GM12878 (cell line): Measurements from ENCODE around the gene PRSS1.

Experiments
- CTCF ChIP-seq, 3 experiments: IDR thresholded peaks in 2 of 3; conservative IDR thresholded peaks in 1 of 3; 2 replicates each; pipeline ENCODE4 v1.5.1; 2011; ENCODE audit warnings: low read depth in 3 of 3, low read length in 3 of 3, mild to moderate bottlenecking in 3 of 3, control low read depth in 2 of 3, moderate library complexity in 2 of 3, inconsistent platforms in 1 of 3, mixed read lengths in 1 of 3; ENCODE audit not compliant: control insufficient read depth in 2 of 3, insufficient read depth in 1 of 3; ENCODE audit errors: extremely low read depth in 1 of 3
- EZH2 ChIP-seq: IDR thresholded peaks from 2 replicates; pipeline ENCODE4 v1.6.1; 2012; ENCODE audit warnings: low read depth, mild to moderate bottlenecking, control low read depth, inconsistent platforms, low read length, borderline replicate concordance; ENCODE audit not compliant: control insufficient read depth
- GABPA ChIP-seq: IDR thresholded peaks from 2 replicates; pipeline ENCODE4 v1.6.1; 2014; ENCODE audit warnings: antibody characterized with exemption, low read depth, mild to moderate bottlenecking, inconsistent platforms
- KDM1A ChIP-seq: fragments of 200-600 bp; sonication (generic); IDR thresholded peaks from 2 replicates; pipeline ENCODE4 v1.6.1; 2016; ENCODE audit warnings: borderline replicate concordance
- MXI1 ChIP-seq: fragments of 150-350 bp; IDR thresholded peaks from 2 replicates; pipeline ENCODE4 v1.6.1; 2011; ENCODE audit warnings: low read depth, mild to moderate bottlenecking, inconsistent platforms, low read length, improper control_type of control experiment
- POLR2A ChIP-seq: IDR thresholded peaks from 2 replicates; pipeline ENCODE4 v1.6.1; 2011; ENCODE audit warnings: low read depth, mild to moderate bottlenecking, low read length
- POLR2AphosphoS5 ChIP-seq: IDR thresholded peaks from 2 replicates; pipeline ENCODE4 v1.6.1; 2011; ENCODE audit warnings: mild to moderate bottlenecking, low read length, inconsistent platforms
- RAD21 ChIP-seq: IDR thresholded peaks from 2 replicates; pipeline ENCODE4 v1.6.1; 2011; ENCODE audit warnings: mild to moderate bottlenecking, low read depth, low read length, moderate library complexity; ENCODE audit not compliant: insufficient read depth
- SREBF2 ChIP-seq: IDR thresholded peaks from 2 replicates; pipeline ENCODE4 v1.6.1; 2012; ENCODE audit warnings: mild to moderate bottlenecking, low read length
- TARDBP ChIP-seq: IDR thresholded peaks from 2 replicates; pipeline ENCODE4 v1.6.1; 2016; ENCODE audit warnings: borderline replicate concordance
- TF ChIP-seq, protein P1 (sequence below): IDR thresholded peaks from 2 replicates; pipeline ENCODE4 v1.6.1; 2011; ENCODE audit warnings: low read depth, mild to moderate bottlenecking, low read length, moderate library complexity, borderline replicate concordance; ENCODE audit errors: extremely low read depth
- TF ChIP-seq, protein P2 (sequence below): IDR thresholded peaks from 2 replicates; pipeline ENCODE4 v1.6.1; 2011; ENCODE audit warnings: low read depth, low read length, improper control_type of control experiment, borderline replicate concordance

GRCh38 chr7:142791502-142791901 lies 42.2 kb downstream of the PRSS1 start:
- TF ChIP-seq POLR2A: no peak
- no peak for TF ChIP-seq KDM1A
- TF ChIP-seq CTCF (IDR thresholded peaks at IDR 0.05 in 2 of 3, conservative IDR thresholded peaks at IDR 0.05 in 1 of 3; ENCODE audit: control insufficient read depth in 2 of 3, extremely low read depth in 1 of 3, insufficient read depth in 1 of 3, low read depth in 3 of 3, low read length in 3 of 3): no peak
- TF ChIP-seq TARDBP: no peak
- TF ChIP-seq MXI1: no peak
- no peak for TF ChIP-seq SREBF2
- no peak for TF ChIP-seq GABPA
- TF ChIP-seq, protein P1, sequence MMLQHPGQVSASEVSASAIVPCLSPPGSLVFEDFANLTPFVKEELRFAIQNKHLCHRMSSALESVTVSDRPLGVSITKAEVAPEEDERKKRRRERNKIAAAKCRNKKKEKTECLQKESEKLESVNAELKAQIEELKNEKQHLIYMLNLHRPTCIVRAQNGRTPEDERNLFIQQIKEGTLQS: no peak
- TF ChIP-seq, protein P2, sequence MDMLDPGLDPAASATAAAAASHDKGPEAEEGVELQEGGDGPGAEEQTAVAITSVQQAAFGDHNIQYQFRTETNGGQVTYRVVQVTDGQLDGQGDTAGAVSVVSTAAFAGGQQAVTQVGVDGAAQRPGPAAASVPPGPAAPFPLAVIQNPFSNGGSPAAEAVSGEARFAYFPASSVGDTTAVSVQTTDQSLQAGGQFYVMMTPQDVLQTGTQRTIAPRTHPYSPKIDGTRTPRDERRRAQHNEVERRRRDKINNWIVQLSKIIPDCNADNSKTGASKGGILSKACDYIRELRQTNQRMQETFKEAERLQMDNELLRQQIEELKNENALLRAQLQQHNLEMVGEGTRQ: no peak
- no peak for TF ChIP-seq RAD21
- TF ChIP-seq POLR2AphosphoS5: no peak
- no peak for TF ChIP-seq EZH2
